HL-60 (cell line): ENCODE results near the gene FXYD2.

Experiments
- DNase-seq, 2 experiments: peaks; one replicate each; pipeline ENCODE4 v3.0.0-alpha.2; 2010 to 2020; ENCODE audit warnings: low read depth in 1 of 2, low spot score in 1 of 2
- H3K27ac ChIP-seq: fragments of 250-450 bp; sonication (Bioruptor Pico); replicated peaks from 2 replicates; pipeline ENCODE4 v1.5.1; 2020; ENCODE audit warnings: mild to moderate bottlenecking, moderate library complexity
- H3K27me3 ChIP-seq: fragments of 250-450 bp; sonication (Bioruptor Pico); 2 replicates; pipeline ENCODE4 v1.5.1; 2021; ENCODE audit warnings: mild to moderate bottlenecking, moderate library complexity; ENCODE audit not compliant: insufficient read depth, poor library complexity, severe bottlenecking
- H3K4me3 ChIP-seq: replicated peaks from 2 replicates; pipeline ENCODE4 v1.5.1; 2011; ENCODE audit warnings: mild to moderate bottlenecking, control low read depth, low read length; ENCODE audit not compliant: insufficient read depth
- CTCF ChIP-seq: IDR thresholded peaks from one replicate; pipeline ENCODE4 v1.5.1; 2011; ENCODE audit warnings: low read length, control low read depth, inconsistent platforms; ENCODE audit not compliant: insufficient read depth
- GABPA ChIP-seq: IDR thresholded peaks from 2 replicates; pipeline ENCODE4 v1.6.1; 2012; ENCODE audit warnings: low read depth
- POLR2AphosphoS5 ChIP-seq: IDR thresholded peaks from 2 replicates; pipeline ENCODE4 v1.6.1; 2012; ENCODE audit warnings: low read depth
- REST ChIP-seq: IDR thresholded peaks from 2 replicates; pipeline ENCODE4 v1.6.1; 2012; ENCODE audit warnings: low read depth; ENCODE audit not compliant: insufficient replicate concordance
- SPI1 ChIP-seq: IDR thresholded peaks from 2 replicates; pipeline ENCODE4 v1.6.1; 2012; ENCODE audit warnings: low read depth, mild to moderate bottlenecking, borderline replicate concordance

FXYD2 gene

GRCh38 chr11:117770061-117770460 is 54.5 kb downstream of the FXYD2 start:
- TF ChIP-seq GABPA (no peak), CTCF (no peak), SPI1 (no peak), REST (no peak), POLR2AphosphoS5 (no peak)
- H3K4me3 ChIP-seq = no peak overlapping the region
- DNase-seq = no peak
- H3K27ac ChIP-seq = no peak overlapping the region
- no peaks in the 10 kb centered on the region for H3K27me3 ChIP-seq
